ENCODE results near the gene SRGAP3.

DNA sequence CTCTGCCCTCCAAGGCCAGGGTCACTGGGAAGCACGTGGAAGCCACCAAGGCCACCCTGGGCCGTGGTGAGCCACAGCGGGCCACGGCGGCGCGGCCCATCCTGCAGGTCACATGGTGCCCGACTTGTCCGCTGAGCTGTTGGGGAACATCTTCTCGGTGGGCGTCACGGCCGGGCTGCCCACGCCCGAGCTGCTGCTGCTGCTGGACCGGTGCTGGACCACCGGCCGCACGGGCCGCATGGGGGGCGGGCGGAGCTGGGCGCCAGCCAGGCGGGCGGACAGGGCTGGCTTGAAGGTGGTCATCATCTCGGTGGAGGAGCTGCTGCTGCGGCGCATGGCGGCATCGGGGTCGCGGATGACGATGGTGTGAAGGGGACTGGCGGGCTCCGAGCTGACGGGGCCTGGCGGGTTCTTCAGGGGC lies 264.0 kb downstream of the SRGAP3 start:
- TF ChIP-seq, protein P1, sequence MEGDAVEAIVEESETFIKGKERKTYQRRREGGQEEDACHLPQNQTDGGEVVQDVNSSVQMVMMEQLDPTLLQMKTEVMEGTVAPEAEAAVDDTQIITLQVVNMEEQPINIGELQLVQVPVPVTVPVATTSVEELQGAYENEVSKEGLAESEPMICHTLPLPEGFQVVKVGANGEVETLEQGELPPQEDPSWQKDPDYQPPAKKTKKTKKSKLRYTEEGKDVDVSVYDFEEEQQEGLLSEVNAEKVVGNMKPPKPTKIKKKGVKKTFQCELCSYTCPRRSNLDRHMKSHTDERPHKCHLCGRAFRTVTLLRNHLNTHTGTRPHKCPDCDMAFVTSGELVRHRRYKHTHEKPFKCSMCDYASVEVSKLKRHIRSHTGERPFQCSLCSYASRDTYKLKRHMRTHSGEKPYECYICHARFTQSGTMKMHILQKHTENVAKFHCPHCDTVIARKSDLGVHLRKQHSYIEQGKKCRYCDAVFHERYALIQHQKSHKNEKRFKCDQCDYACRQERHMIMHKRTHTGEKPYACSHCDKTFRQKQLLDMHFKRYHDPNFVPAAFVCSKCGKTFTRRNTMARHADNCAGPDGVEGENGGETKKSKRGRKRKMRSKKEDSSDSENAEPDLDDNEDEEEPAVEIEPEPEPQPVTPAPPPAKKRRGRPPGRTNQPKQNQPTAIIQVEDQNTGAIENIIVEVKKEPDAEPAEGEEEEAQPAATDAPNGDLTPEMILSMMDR (IDR thresholded peaks at IDR 0.05; ENCODE audit: low read length), result no peak
- TF ChIP-seq EZH2 (IDR thresholded peaks at IDR 0.05; ENCODE audit: borderline replicate concordance, low read length), result no peak
